Neural crest cell (in vitro differentiated cells): ENCODE measurements around the gene ZBTB18. TPM values are rescaled to one million over a fixed set of nuclear protein-coding genes. Genes with fewer than 3 reads are reported as not detected.
"Not testable (repeated sequence)": the region's sequence is repeated elsewhere in the genome, so short reads cannot be mapped to it uniquely, and the experiment has no call there.

Source experiments
- DNase-seq: peaks from one replicate; pipeline ENCODE4 v3.0.0; 2021; ENCODE audit warnings: low read depth, mixed read lengths, low spot score
- H3K27ac Mint-ChIP-seq: one replicate; pipeline ENCODE4 v1.8.0; 2021; ENCODE audit warnings: mild to moderate bottlenecking, mixed read lengths; ENCODE audit not compliant: unreplicated experiment
- H3K27me3 Mint-ChIP-seq: 2 replicates; pipeline ENCODE4 v1.8.0; 2021; ENCODE audit warnings: low read depth, mild to moderate bottlenecking, mixed read lengths
- H3K36me3 Mint-ChIP-seq: 2 replicates; pipeline ENCODE4 v1.8.0; 2021; ENCODE audit warnings: low read depth, mild to moderate bottlenecking, mixed read lengths
- H3K4me1 Mint-ChIP-seq: 2 replicates; pipeline ENCODE4 v1.8.0; 2021; ENCODE audit warnings: mixed read lengths
- H3K4me3 Mint-ChIP-seq: one replicate; pipeline ENCODE4 v1.8.0; 2021; ENCODE audit warnings: mild to moderate bottlenecking, mixed read lengths
- H3K9me3 Mint-ChIP-seq: 2 replicates; pipeline ENCODE4 v1.8.0; 2021; ENCODE audit warnings: mixed read lengths
- total RNA-seq: library from RNA; stranded (reverse); gene quantifications from 2 replicates; pipeline ENCODE4 v1.2.1, GENCODE V29; 2021
- TF ChIP-seq, protein P1 (sequence below): fragments of 200-600 bp; sonication (generic); conservative IDR thresholded peaks from 2 replicates; pipeline ENCODE4 v1.5.0; 2021; ENCODE audit warnings: antibody characterized with exemption, mild to moderate bottlenecking

Gene ZBTB18
- total RNA-seq, 1 donor from 2014 or later: 29.3 TPM

DNA sequence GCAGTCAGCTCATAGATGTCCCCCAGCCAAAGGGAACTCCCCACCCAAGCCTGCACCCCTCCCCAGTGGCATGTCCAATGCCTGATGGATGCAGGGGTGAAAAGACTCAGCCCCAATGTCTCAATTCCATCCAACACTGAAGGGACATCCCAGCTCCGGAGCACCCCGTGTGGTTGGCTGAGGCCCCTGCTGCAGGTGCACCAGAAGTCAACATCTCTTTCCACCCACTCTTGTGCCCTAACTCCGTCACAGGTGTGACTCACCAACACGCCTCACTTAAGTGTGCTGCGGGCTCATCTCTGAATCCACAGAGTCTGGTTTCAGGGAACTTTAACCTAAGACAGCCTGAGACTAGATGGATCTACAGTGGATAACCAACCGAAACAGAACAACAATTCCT lies 40.9 kb upstream of the ZBTB18 start:
- H3K9me3 Mint-ChIP-seq: no peaks in the 10 kb centered on the region
- DNase-seq: no peak
- no peaks in the 10 kb centered on the region for H3K36me3 Mint-ChIP-seq
- peaks cover 26% of the 10 kb centered on the region for H3K4me1 Mint-ChIP-seq
- peaks cover 5% of the 10 kb centered on the region for H3K27me3 Mint-ChIP-seq
- H3K27ac Mint-ChIP-seq: no peak overlapping the region
- TF ChIP-seq, protein P1, sequence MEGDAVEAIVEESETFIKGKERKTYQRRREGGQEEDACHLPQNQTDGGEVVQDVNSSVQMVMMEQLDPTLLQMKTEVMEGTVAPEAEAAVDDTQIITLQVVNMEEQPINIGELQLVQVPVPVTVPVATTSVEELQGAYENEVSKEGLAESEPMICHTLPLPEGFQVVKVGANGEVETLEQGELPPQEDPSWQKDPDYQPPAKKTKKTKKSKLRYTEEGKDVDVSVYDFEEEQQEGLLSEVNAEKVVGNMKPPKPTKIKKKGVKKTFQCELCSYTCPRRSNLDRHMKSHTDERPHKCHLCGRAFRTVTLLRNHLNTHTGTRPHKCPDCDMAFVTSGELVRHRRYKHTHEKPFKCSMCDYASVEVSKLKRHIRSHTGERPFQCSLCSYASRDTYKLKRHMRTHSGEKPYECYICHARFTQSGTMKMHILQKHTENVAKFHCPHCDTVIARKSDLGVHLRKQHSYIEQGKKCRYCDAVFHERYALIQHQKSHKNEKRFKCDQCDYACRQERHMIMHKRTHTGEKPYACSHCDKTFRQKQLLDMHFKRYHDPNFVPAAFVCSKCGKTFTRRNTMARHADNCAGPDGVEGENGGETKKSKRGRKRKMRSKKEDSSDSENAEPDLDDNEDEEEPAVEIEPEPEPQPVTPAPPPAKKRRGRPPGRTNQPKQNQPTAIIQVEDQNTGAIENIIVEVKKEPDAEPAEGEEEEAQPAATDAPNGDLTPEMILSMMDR: no peak
- no peak overlapping the region for H3K4me3 Mint-ChIP-seq

DNA sequence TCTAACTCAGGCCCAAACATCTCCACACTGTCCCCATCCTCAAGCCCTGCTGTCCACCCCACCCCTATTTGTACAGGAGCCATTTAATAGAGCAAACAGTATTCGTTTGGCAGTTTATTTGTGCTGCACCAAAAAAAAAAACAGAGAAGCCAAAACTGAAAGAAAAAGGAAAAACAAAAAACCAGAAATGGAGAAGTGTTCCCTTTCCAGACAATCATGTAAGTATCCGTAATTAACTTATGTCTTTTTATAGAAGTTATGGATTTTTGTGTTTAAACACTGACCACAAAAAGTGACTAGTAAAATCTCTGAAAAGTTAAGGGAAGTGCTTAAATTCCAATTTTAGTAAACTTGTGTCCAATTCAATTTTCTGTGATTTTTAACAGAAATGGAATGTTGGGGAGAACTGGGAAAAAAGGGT lies 40.4 kb upstream of the ZBTB18 start:
- TF ChIP-seq, protein P1: no peak
- peaks cover 5% of the 10 kb centered on the region for H3K27me3 Mint-ChIP-seq
- H3K36me3 Mint-ChIP-seq: no peaks in the 10 kb centered on the region
- DNase-seq: no peak
- no peak overlapping the region for H3K27ac Mint-ChIP-seq
- H3K4me3 Mint-ChIP-seq: no peak overlapping the region
- H3K9me3 Mint-ChIP-seq: no peaks in the 10 kb centered on the region
- H3K4me1 Mint-ChIP-seq: peaks cover 26% of the 10 kb centered on the region

DNA sequence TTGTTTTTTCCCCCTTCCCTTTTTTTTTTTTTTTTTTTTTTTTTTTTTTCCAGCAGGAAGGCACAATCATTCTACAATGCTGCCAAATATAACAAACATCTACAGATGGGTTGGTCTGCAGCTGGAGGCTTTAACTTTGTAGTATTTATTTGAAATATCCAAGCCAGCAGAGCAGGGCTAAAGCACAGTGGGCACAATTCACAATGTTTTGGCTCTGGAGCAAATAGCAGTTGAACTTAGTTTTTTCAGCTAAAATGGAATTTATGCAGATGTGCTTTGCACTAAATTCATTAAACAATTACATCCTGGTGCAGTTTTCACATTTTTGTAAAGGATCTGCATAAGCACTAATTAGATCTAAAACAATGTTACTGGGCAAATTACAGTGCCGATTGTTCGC lies 39.8 kb upstream of the ZBTB18 start:
- DNase-seq: no peak
- TF ChIP-seq, protein P1: no peak
- peaks cover 5% of the 10 kb centered on the region for H3K27me3 Mint-ChIP-seq
- peak overlapping the region; percentile 23 for H3K4me3 Mint-ChIP-seq
- peaks cover 26% of the 10 kb centered on the region for H3K4me1 Mint-ChIP-seq
- H3K27ac Mint-ChIP-seq: no peak overlapping the region
- H3K36me3 Mint-ChIP-seq: no peaks in the 10 kb centered on the region
- H3K9me3 Mint-ChIP-seq: no peaks in the 10 kb centered on the region

DNA sequence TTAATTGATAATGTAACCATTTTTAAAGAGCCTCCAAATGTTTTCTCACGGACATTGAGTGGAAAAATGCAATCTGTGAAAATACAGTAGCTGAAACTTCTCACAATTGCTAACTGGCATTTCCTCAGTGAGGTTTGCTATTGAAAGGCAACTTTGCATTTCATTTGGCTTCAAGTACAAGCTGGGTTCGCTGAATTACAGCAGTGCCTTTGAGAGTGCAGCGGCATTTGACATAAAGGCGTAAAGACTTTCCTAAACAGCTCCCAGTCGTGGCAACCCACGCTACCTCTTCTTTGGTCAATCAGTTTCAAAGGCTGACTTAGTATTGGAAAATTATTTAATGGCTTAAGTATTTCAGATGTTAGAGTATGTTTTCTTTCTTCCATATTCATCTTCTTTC lies 39.3 kb upstream of the ZBTB18 start:
- Mint-ChIP-seq H3K36me3 (no peaks in the 10 kb centered on the region), H3K4me3 (peak overlapping the region; percentile 80), H3K27me3 (peaks cover 5% of the 10 kb centered on the region), H3K27ac (peak overlapping the region; percentile 44), H3K4me1 (peaks cover 26% of the 10 kb centered on the region), H3K9me3 (no peaks in the 10 kb centered on the region)
- TF ChIP-seq, protein P1: no peak
- DNase-seq: peak; percentile 4

DNA sequence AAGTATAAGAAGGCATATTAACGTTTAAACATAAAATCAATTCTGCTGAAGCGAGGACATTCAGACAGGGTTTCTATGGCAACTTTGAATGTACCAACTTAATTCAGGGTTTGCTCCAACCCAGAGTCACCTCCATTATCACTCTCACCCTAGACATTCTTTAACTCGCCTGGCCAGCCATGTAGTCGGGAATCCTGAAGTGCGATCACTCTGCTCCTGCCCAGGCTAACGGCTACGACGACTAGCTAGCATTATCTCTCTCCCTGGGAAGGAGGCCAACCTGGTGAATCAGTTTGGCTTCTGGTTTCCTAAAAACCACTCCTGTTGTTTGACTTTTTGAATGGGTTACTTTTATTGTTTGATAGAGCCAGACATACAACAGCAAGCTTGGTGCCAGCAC lies 38.9 kb upstream of the ZBTB18 start:
- H3K4me3 Mint-ChIP-seq: peak overlapping the region; percentile 80
- H3K27ac Mint-ChIP-seq: peak overlapping the region; percentile 78
- DNase-seq: peak; percentile 6
- TF ChIP-seq, protein P1: no peak
- H3K9me3 Mint-ChIP-seq: no peaks in the 10 kb centered on the region
- H3K36me3 Mint-ChIP-seq: no peaks in the 10 kb centered on the region
- H3K4me1 Mint-ChIP-seq: peaks cover 26% of the 10 kb centered on the region
- peaks cover 5% of the 10 kb centered on the region for H3K27me3 Mint-ChIP-seq

DNA sequence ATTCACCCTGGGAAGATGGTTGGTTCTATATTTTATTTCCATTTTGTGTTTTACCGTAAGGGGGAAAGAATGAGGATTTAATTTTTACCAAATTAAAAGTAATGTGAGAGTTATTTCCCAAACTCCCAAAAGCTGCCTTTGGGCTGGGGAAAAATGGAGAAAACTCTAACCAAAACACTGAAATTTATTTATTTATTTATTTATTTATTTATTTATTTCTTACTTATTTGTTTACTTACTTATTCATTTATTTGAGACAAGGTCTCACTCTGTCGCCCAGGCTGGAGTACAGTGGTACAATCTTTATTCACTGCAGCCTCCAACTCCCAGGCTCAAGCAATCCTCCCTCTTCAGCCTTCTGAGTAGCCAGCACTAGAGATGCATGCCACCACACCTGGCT lies 38.0 kb upstream of the ZBTB18 start:
- peaks cover 5% of the 10 kb centered on the region for H3K27me3 Mint-ChIP-seq
- TF ChIP-seq, protein P1: no peak
- H3K36me3 Mint-ChIP-seq: no peaks in the 10 kb centered on the region
- no peak overlapping the region for H3K4me3 Mint-ChIP-seq
- no peak for DNase-seq
- H3K27ac Mint-ChIP-seq: no peak overlapping the region
- H3K9me3 Mint-ChIP-seq: no peaks in the 10 kb centered on the region
- peaks cover 26% of the 10 kb centered on the region for H3K4me1 Mint-ChIP-seq

DNA sequence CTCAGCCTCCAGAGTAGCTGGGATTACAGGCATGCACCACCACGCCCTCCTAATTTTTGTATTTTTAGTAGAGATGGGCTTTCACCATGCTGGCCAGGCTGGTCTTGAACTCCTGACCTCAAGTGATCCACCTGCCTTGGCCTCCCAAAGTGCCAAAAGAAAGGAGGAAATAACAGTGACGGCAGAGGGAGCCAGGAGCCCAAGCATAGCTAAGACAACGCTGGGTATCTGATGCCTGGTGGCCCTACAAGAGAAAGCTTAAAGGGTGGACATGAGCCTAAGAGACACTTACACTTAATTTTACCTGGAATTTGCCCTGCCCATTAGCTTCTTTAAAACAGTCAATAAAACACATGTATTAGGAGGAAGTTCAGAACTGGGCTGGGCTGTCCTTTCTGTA lies 36.2 kb upstream of the ZBTB18 start:
- not testable (repeated sequence) for H3K9me3 Mint-ChIP-seq, H3K4me3 Mint-ChIP-seq, H3K36me3 Mint-ChIP-seq, DNase-seq, H3K27ac Mint-ChIP-seq, H3K27me3 Mint-ChIP-seq
- peaks cover 26% of the 10 kb centered on the region for H3K4me1 Mint-ChIP-seq
